Upper lobe of left lung (tissue), 6 donors: ENCODE measurements around the gene OAF. TPM values are rescaled to one million over a fixed set of nuclear protein-coding genes. Genes with fewer than 3 reads are reported as not detected.

Experiments
- ATAC-seq, 2 donors: fragments of 200-7000 bp; cut with Tn5 transposase; one replicate each; pipeline ENCODE4 v1.9.1; 2022; ENCODE audit warnings: mild to moderate bottlenecking in 2 of 2, moderate library complexity in 2 of 2; ENCODE audit not compliant: low FRiP score in 2 of 2
- DNase-seq, 2 donors: peaks; one replicate each; pipeline ENCODE4 v3.0.0-alpha.2; 2019 to 2020
- H3K27ac ChIP-seq, 4 donors: fragments of 200-600 bp; sonication (generic); one replicate each; pipeline ENCODE4 v1.5.1; 2016 to 2019
- H3K27me3 ChIP-seq, 4 donors: fragments of 200-600 bp; sonication (generic); one replicate each; pipeline ENCODE4 v1.5.1; 2017 to 2019
- H3K36me3 ChIP-seq, 4 donors: fragments of 200-600 bp; sonication (generic); one replicate each; pipeline ENCODE4 v1.5.1; 2016 to 2019
- H3K4me1 ChIP-seq, 4 donors: fragments of 200-600 bp; sonication (generic); one replicate each; pipeline ENCODE4 v1.5.1; 2018 to 2019
- H3K4me3 ChIP-seq, 4 donors: fragments of 200-600 bp; sonication (generic); one replicate each; pipeline ENCODE4 v1.5.1; 2017 to 2019; ENCODE audit warnings: mild to moderate bottlenecking in 2 of 4, moderate library complexity in 1 of 4
- H3K9me3 ChIP-seq, 4 donors: fragments of 200-600 bp; sonication (generic); one replicate each; pipeline ENCODE4 v1.5.1; 2018 to 2019
- EP300 ChIP-seq, 4 donors: sonication (generic); formaldehyde crosslinking; IDR thresholded peaks; one replicate each; pipeline ENCODE4 v1.5.1; 2017; ENCODE audit warnings: antibody characterized with exemption in 4 of 4, control low read depth in 2 of 4
- POLR2A ChIP-seq, 4 donors: fragments of 450-650 bp; IDR thresholded peaks; one replicate each; pipeline ENCODE4 v1.5.1; 2016 to 2017; ENCODE audit warnings: antibody characterized with exemption in 4 of 4, mild to moderate bottlenecking in 2 of 4
- POLR2AphosphoS5 ChIP-seq, 2 donors: sonication (generic); formaldehyde crosslinking; IDR thresholded peaks; one replicate each; pipeline ENCODE4 v1.5.1; 2017; ENCODE audit warnings: antibody characterized with exemption in 2 of 2
- WGBS, 2 donors: methylation state at CpG; one replicate each; pipeline ENCODE4 v1.1.5; 2017 to 2018; 5-methylcytosine and 5-hydroxymethylcytosine counted together
- total RNA-seq, 6 donors: library from RNA; depleted of rRNA in 4 of 6; stranded (reverse); fragments of >200 nt in 4 of 6; gene quantifications; one replicate each; pipeline versions ENCODE4 v1.1.0 to v1.2.1, GENCODE V29; 2016 to 2021
- TF ChIP-seq, protein P1 (sequence below), 6 experiments: fragments of 450-650 bp in 4 of 6; fragments of 200-600 bp in 2 of 6; sonication (generic) in 2 of 6; IDR thresholded peaks; one replicate each; pipeline ENCODE4 v1.5.1; 2016 to 2019; ENCODE audit warnings: antibody characterized with exemption in 6 of 6
- donor health status: DM: no; HTN: no; CAD: no; lungs with moderate emphysema.
- donor health status: DM: no; HTN: yes; CAD: no; lungs with severe emphysema.

OAF gene
- total RNA-seq, 6 donors from 2014 or later, result 5.1 to 41.6 (median 8.7) TPM

- ATAC-seq, result no peak
- no peak overlapping the region for H3K4me3 ChIP-seq
- H3K36me3 ChIP-seq, result no peaks in the 10 kb centered on the region
- H3K27me3 ChIP-seq, result no peaks in the 10 kb centered on the region
- DNase-seq, result no peak
- peaks cover 8 to 18% (median 11%) of the 10 kb centered on the region in 4 donors for H3K4me1 ChIP-seq
- H3K27ac ChIP-seq, result no peak overlapping the region
- H3K9me3 ChIP-seq, result no peaks in the 10 kb centered on the region
- no peak for TF ChIP-seq EP300 (IDR thresholded peaks at IDR 0.05)
- TF ChIP-seq POLR2AphosphoS5 (IDR thresholded peaks at IDR 0.05), result no peak
- TF ChIP-seq, protein P1, sequence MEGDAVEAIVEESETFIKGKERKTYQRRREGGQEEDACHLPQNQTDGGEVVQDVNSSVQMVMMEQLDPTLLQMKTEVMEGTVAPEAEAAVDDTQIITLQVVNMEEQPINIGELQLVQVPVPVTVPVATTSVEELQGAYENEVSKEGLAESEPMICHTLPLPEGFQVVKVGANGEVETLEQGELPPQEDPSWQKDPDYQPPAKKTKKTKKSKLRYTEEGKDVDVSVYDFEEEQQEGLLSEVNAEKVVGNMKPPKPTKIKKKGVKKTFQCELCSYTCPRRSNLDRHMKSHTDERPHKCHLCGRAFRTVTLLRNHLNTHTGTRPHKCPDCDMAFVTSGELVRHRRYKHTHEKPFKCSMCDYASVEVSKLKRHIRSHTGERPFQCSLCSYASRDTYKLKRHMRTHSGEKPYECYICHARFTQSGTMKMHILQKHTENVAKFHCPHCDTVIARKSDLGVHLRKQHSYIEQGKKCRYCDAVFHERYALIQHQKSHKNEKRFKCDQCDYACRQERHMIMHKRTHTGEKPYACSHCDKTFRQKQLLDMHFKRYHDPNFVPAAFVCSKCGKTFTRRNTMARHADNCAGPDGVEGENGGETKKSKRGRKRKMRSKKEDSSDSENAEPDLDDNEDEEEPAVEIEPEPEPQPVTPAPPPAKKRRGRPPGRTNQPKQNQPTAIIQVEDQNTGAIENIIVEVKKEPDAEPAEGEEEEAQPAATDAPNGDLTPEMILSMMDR (IDR thresholded peaks at IDR 0.05), result no peak
- no peak for TF ChIP-seq POLR2A (IDR thresholded peaks at IDR 0.05)
- WGBS, 2 donors, result 80 to 90% methylated on average over 8 of the region's 8 CpGs
These were observed 12.1 kb downstream of the OAF start for GRCh38 chr11:120222916-120223315.

- no peak for ATAC-seq
- WGBS, 2 donors, result 14 to 21% methylated on average over 1 of the region's 1 CpG
- H3K27ac ChIP-seq, result no peak overlapping the region
These were observed 13.0 kb downstream of the OAF start for GRCh38 chr11:120223793-120224192.

DNA sequence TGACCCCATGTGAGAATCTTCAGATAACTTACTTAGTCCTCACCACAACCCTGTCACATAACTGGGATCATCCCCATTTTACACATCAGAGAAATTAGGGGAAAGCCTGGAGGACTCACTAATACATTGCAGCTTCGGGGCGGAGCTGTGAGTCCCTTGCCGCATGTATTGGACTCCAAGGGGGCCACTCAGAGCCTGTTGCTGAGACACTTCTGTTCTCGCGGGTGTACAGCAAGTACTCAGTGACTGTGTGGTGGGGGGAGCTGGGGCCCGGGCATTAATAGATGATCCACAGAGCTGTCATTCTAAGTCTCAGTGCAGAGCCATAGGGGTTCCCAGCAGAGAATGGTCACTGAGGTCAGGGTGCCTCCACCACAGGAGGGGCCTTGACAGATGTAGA is 13.5 kb downstream of the OAF start:
- TF ChIP-seq POLR2A (IDR thresholded peaks at IDR 0.05) (no peak), POLR2AphosphoS5 (IDR thresholded peaks at IDR 0.05) (no peak), EP300 (IDR thresholded peaks at IDR 0.05) (no peak)
- TF ChIP-seq, protein P1 (IDR thresholded peaks at IDR 0.05), result no peak
- Histone ChIP-seq H3K27me3 (no peaks in the 10 kb centered on the region), H3K36me3 (no peaks in the 10 kb centered on the region), H3K4me3 (no peak overlapping the region), H3K9me3 (no peaks in the 10 kb centered on the region), H3K27ac (no peak overlapping the region), H3K4me1 (peaks cover 8 to 14% (median 11%) of the 10 kb centered on the region in 4 donors)
- DNase-seq (no peak), ATAC-seq (no peak)
- WGBS, 2 donors, result 58 to 67% methylated on average over 3 to 6 of the region's 6 CpGs

More at GRCh38 chr11:120223793-120224192, 13.0 kb downstream of the OAF start:
- no peaks in the 10 kb centered on the region for H3K36me3 ChIP-seq
- TF ChIP-seq EP300 (IDR thresholded peaks at IDR 0.05) (no peak), POLR2A (IDR thresholded peaks at IDR 0.05) (no peak), POLR2AphosphoS5 (IDR thresholded peaks at IDR 0.05) (no peak)
- TF ChIP-seq, protein P1 (IDR thresholded peaks at IDR 0.05), result no peak
- H3K9me3 ChIP-seq, result no peaks in the 10 kb centered on the region
- H3K27me3 ChIP-seq, result no peaks in the 10 kb centered on the region
- DNase-seq, result no peak
- H3K4me1 ChIP-seq, result peaks cover 8 to 14% (median 11%) of the 10 kb centered on the region in 4 donors
- no peak overlapping the region for H3K4me3 ChIP-seq

DNA sequence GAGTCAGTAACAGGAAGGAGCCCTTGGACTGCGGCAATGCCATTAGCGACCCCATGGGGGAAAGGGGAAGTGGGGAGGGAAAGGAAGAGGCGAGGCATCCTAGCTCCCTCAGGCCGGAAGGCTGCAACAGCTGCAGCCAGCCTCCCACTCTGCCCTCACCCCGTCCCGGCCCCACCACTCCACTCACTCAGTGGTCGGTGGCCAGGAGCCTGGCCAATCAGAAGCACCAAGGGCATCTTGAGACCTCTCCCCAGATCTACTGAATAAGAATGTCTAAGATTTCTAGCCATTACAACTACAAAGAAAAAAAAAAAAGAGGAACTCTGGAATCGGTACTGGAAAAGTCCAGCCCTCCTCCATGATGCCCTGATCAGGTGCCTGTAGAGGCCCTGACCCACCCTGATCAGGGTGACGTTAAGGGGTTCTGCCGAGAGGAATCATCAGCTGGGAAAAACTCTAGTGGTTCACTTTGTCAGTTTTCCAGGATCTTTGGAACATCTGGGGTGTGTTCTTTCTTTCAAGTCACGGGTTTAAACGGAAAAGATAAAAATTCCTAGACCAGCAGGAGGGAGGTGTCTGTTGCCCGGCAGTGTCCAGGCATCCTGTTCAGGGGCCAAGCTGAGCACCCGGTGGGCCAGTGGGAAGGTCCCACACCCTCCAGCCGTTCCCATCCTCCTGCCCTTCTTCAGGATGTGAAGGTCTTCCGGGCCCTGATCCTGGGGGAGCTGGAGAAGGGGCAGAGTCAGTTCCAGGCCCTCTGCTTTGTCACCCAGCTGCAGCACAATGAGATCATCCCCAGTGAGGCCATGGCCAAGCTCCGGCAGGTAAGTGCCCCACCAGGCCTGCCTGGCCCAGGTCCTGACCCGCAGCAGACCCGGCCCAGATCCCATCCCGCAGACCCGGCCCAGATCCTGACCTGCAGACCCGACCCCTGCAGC is 14.4 kb downstream of the OAF start:
- TF ChIP-seq EP300 (IDR thresholded peaks at IDR 0.05) (no peak), POLR2AphosphoS5 (IDR thresholded peaks at IDR 0.05) (no peak), POLR2A (IDR thresholded peaks at IDR 0.05) (no peak)
- TF ChIP-seq, protein P1 (IDR thresholded peaks at IDR 0.05), result no peak
- Histone ChIP-seq H3K36me3 (no peaks in the 10 kb centered on the region), H3K4me1 (peaks cover 8 to 14% (median 11%) of the 10 kb centered on the region in 4 donors), H3K27ac (peak overlapping the region in 1 of 4 donors; percentile 21), H3K27me3 (no peaks in the 10 kb centered on the region), H3K9me3 (no peaks in the 10 kb centered on the region), H3K4me3 (no peak overlapping the region)
- ATAC-seq, result peak; percentile 9 to 71
- peak; percentile 32 to 60 for DNase-seq
- 43 to 49% methylated on average over 18 to 22 of the region's 22 CpGs for WGBS, 2 donors
